Prostate gland (tissue), 2 donors: Measurements from ENCODE around the gene BRPF1.

Experiments used
- CTCF ChIP-seq, 4 experiments: fragments of 200-600 bp in 2 of 4; fragments of 450-650 bp in 2 of 4; sonication (generic) in 2 of 4; IDR thresholded peaks; 1 replicate in 3 of 4; 2 replicates in 1 of 4; pipeline ENCODE4 v1.5.1; 2016 to 2019; ENCODE audit warnings: antibody characterized with exemption in 4 of 4, mild to moderate bottlenecking in 2 of 4, moderate library complexity in 2 of 4
- POLR2A ChIP-seq: fragments of 450-650 bp; IDR thresholded peaks from one replicate; pipeline ENCODE4 v1.6.1; 2016; ENCODE audit warnings: antibody characterized with exemption, mild to moderate bottlenecking

DNA sequence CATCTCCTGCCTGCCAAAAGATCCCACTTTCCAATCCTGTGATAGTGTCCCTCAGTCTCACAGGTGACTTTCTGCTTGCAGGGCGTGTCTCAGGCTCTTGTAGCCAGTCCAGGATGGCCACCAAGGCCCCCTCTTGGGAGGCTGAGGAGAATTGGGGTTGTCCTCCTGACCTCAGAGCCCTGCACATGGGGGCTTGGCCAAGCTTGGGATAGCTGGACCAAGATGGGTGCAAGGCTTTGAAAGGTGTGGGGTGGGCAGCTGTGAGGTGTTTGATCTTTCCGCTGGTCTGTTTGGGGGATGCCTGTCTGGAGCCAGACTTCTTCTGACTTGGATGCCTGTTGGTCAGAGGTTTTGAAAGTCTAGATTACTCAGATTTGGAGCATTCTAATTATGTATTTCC is 39.9 kb upstream of the BRPF1 start:
- TF ChIP-seq CTCF (IDR thresholded peaks at IDR 0.05) (no peak), POLR2A (no peak)
